HFFc6 (cell line): Measurements from ENCODE around the gene KIAA0753. TPM values are rescaled to one million over a fixed set of nuclear protein-coding genes. Genes with fewer than 3 reads are reported as not detected.

ENCODE experiments used
- DNase-seq: peaks from one replicate; pipeline ENCODE4 v3.0.0-alpha.2; 2018
- H3K27ac Mint-ChIP-seq: 2 replicates; pipeline ENCODE4 v1.8.0; 2020; ENCODE audit warnings: mild to moderate bottlenecking, mixed read lengths
- H3K27me3 Mint-ChIP-seq: 2 replicates; pipeline ENCODE4 v1.8.0; 2021; ENCODE audit warnings: mild to moderate bottlenecking, moderate library complexity, mixed read lengths; ENCODE audit not compliant: insufficient read depth
- H3K36me3 Mint-ChIP-seq: 2 replicates; pipeline ENCODE4 v1.8.0; 2021; ENCODE audit warnings: low read depth, mixed read lengths
- H3K4me1 Mint-ChIP-seq: 2 replicates; pipeline ENCODE4 v1.8.0; 2020; ENCODE audit warnings: low read depth, mixed read lengths
- H3K4me3 Mint-ChIP-seq: 2 replicates; pipeline ENCODE4 v1.8.0; 2020; ENCODE audit warnings: mild to moderate bottlenecking, moderate library complexity, mixed read lengths
- H3K9me3 Mint-ChIP-seq: 2 replicates; pipeline ENCODE4 v1.8.0; 2020; ENCODE audit warnings: mild to moderate bottlenecking, mixed read lengths
- CTCF ChIP-seq: fragments of 200-600 bp; sonication (generic); IDR thresholded peaks from 2 replicates; pipeline ENCODE4 v1.5.0; 2021; ENCODE audit warnings: antibody characterized with exemption, mild to moderate bottlenecking
- microRNA-seq: library from miRNA; unstranded; fragments of <30 nt; microRNA quantifications from one replicate; pipeline ENCODE4, GENCODE V29; 2019
- total RNA-seq, 6 experiments: library from RNA; stranded (reverse); fragmentation: NEBNext Ultra II Directional; extraction: Animal tissue kit (Norgen Biotek cat#: 25700); gene quantifications; 2 replicates in 1 of 6; 3 replicates in 5 of 6; pipeline ENCODE4 v1.2.3, GENCODE V29; 2021

KIAA0753 gene
- total RNA-seq, 6 experiments from 2014 or later, result 15.1 to 17.8 (median 16.4) TPM

- Mint-ChIP-seq H3K27me3 (peaks cover 21% of the 10 kb centered on the region), H3K4me3 (no peak overlapping the region), H3K9me3 (no peaks in the 10 kb centered on the region), H3K4me1 (no peaks in the 10 kb centered on the region), H3K27ac (no peak overlapping the region), H3K36me3 (no peaks in the 10 kb centered on the region)
- TF ChIP-seq CTCF, result no peak
- DNase-seq, result no peak
Measured at GRCh38 chr17:6531575-6531974, 108.9 kb downstream of the KIAA0753 start.

- no peak overlapping the region for H3K4me3 Mint-ChIP-seq
- no peak for TF ChIP-seq CTCF
- H3K27me3 Mint-ChIP-seq, result peaks cover 22% of the 10 kb centered on the region
- no peak overlapping the region for H3K27ac Mint-ChIP-seq
- no peaks in the 10 kb centered on the region for H3K4me1 Mint-ChIP-seq
- H3K36me3 Mint-ChIP-seq, result no peaks in the 10 kb centered on the region
- no peak for DNase-seq
- no peaks in the 10 kb centered on the region for H3K9me3 Mint-ChIP-seq
Measured at GRCh38 chr17:6530324-6530920, 110.1 kb downstream of the KIAA0753 start.

- Mint-ChIP-seq H3K9me3 (no peaks in the 10 kb centered on the region), H3K27ac (no peak overlapping the region), H3K27me3 (peaks cover 23% of the 10 kb centered on the region)
Measured at GRCh38 chr17:6528557-6528956, 112.0 kb downstream of the KIAA0753 start.

More at GRCh38 chr17:6528557-6528956, 112.0 kb downstream of the KIAA0753 start:
- peaks cover 1% of the 10 kb centered on the region for H3K4me1 Mint-ChIP-seq
- no peak for DNase-seq
- H3K36me3 Mint-ChIP-seq, result no peaks in the 10 kb centered on the region
- TF ChIP-seq CTCF, result no peak
- H3K4me3 Mint-ChIP-seq, result no peak overlapping the region

Small RNA genes within 50 kb of the gene (microRNA-seq; reads per million reads assigned to microRNA genes)
- gene MIR4520-1 (not detected), gene MIR4520-2 (not detected)

Other genes with a start within 250 kb of the KIAA0753 start
- gene AIPL1, start 205.6 kb downstream of the KIAA0753 start, total RNA-seq, result not detected
- 10 to 100 TPM; 17.0 to 42.5 (median 38.7) TPM for gene PIMREG, start 196.3 kb downstream of the KIAA0753 start, total RNA-seq
- gene PITPNM3, start 84.2 kb downstream of the KIAA0753 start, total RNA-seq, result 1 to 10 TPM in 4 of 6 experiments, under 1 TPM in 2; 0.94 to 1.1 (median 1.0) TPM
- 100 to 1,000 TPM; 115 to 154 (median 139) TPM for gene TXNDC17, start 349 bp upstream of the KIAA0753 start, total RNA-seq
- 10 to 100 TPM; 19.5 to 23.9 (median 20.0) TPM for gene MED31, start 10.9 kb upstream of the KIAA0753 start, total RNA-seq
- gene C17orf100, start 11.1 kb upstream of the KIAA0753 start, total RNA-seq, result 1 to 10 TPM; 1.0 to 1.7 (median 1.3) TPM
- not detected for gene SLC13A5, start 72.7 kb upstream of the KIAA0753 start, total RNA-seq
- 1 to 10 TPM; 3.0 to 4.6 (median 3.7) TPM for gene XAF1, start 115.3 kb upstream of the KIAA0753 start, total RNA-seq
- gene FBXO39, start 135.5 kb upstream of the KIAA0753 start, total RNA-seq, result not detected
- not detected for gene TEKT1, start 191.0 kb upstream of the KIAA0753 start, total RNA-seq